Measurements from ENCODE around the gene XK. TPM values are rescaled to one million over a fixed set of nuclear protein-coding genes. Genes with fewer than 3 reads are reported as not detected.

XK gene
- total RNA-seq, result 0.06 and 0.13 TPM in 2 replicates

GRCh38 chrX:37685381-37686359 is at the start of gene XK:
Gene XK, plus strand, starts transcription at chrX:37685791. Its CDS starts 171 bp downstream, at chrX:37685962.

GRCh38 chrX:37779857-37780256 is 94.3 kb downstream of the XK start, which contains the start of gene CYBB:
Gene CYBB, plus strand, starts transcription at chrX:37780059. Its CDS starts 19 bp downstream, at chrX:37780078.

Other genes starting within 250 kb of the XK start
- gene LANCL3, start 114.1 kb upstream of the XK start, total RNA-seq, result 0.12 and 0.13 TPM in 2 replicates
- gene CYBB, start 94.3 kb downstream of the XK start, total RNA-seq, result not detected in 2 replicates
- gene DYNLT3, start 161.8 kb downstream of the XK start, total RNA-seq, result 63.1 and 65.7 TPM in 2 replicates

Measured in aortic smooth muscle cell (primary cell).